Mesodermal cell (in vitro differentiated cells): ENCODE measurements around the gene AK9.
A peak's percentile ranks its signal among the peaks of the same experiment; 100 is the strongest.

Experiments
- H3K27ac ChIP-seq: 2 replicates; pipeline ENCODE4 v1.7.0; 2013; ENCODE audit warnings: mild to moderate bottlenecking, low read depth, low read length, moderate library complexity; ENCODE audit not compliant: severe bottlenecking
- H3K36me3 ChIP-seq: 2 replicates; pipeline ENCODE4 v1.7.1; 2013; ENCODE audit warnings: mild to moderate bottlenecking, low read length, moderate library complexity; ENCODE audit not compliant: control insufficient read depth, insufficient read depth
- H3K4me1 ChIP-seq: one replicate; pipeline ENCODE4 v1.7.1; 2013; ENCODE audit warnings: mild to moderate bottlenecking, low read length; ENCODE audit not compliant: insufficient read depth, control insufficient read depth, poor library complexity, severe bottlenecking
- H3K4me3 ChIP-seq: 2 replicates; pipeline ENCODE4 v1.7.0; 2013; ENCODE audit warnings: low read length, control low read depth, mild to moderate bottlenecking; ENCODE audit not compliant: insufficient read depth, poor library complexity, severe bottlenecking; ENCODE audit errors: extremely low read depth
- H3K9me3 ChIP-seq: 2 replicates; pipeline ENCODE4 v1.7.1; 2013; ENCODE audit warnings: mild to moderate bottlenecking, low read length, moderate library complexity; ENCODE audit not compliant: control insufficient read depth
- WGBS, 2 experiments: methylation state at CpG; one replicate each; pipeline ENCODE4 v1.1.5; 2013; ENCODE audit warnings: missing lambda C conversion rate in 2 of 2; ENCODE audit not compliant: insufficient coverage in 2 of 2; 5-methylcytosine and 5-hydroxymethylcytosine counted together

Gene AK9

GRCh38 chr6:109457562-109457996, 233.4 kb downstream of the AK9 start:
- Histone ChIP-seq H3K27ac (no peak overlapping the region), H3K9me3 (no peaks in the 10 kb centered on the region), H3K4me3 (no peak overlapping the region), H3K36me3 (peaks cover 28% of the 10 kb centered on the region), H3K4me1 (peaks cover 16% of the 10 kb centered on the region)
- 82 to 85% methylated on average over 5 to 6 of the region's 6 CpGs for WGBS, 2 experiments

GRCh38 chr6:109456710-109457561, 234.1 kb downstream of the AK9 start:
- Histone ChIP-seq H3K9me3 (no peaks in the 10 kb centered on the region), H3K27ac (no peak overlapping the region), H3K4me3 (peak overlapping the region; percentile 69), H3K4me1 (peaks cover 16% of the 10 kb centered on the region), H3K36me3 (peaks cover 28% of the 10 kb centered on the region)
- 75 to 85% methylated on average over 14 of the region's 16 CpGs for WGBS, 2 experiments

DNA sequence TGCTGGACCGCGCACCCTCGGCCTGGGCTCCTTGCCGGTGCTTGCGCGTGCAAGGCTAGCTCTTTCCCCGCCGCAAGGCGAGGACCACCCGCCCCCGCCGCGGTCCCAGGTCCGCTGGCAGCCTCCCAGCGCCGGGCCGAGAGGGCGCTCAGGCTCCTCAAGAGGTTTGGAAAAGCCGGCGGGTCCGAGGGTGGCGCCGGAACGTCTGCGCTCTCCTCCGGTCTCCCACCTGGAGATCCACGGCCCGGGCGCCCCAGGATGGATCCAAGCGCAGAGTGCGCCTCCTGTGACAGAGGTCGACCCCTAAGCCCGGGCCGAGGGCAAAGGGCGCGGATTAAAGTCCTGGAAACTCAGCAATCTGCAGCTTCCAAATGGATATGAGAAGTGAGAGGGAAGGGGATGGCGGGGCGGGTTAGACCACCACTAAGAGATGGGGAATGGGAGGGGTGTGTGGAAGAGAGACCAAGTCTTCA, 234.9 kb downstream of the AK9 start:
- H3K36me3 ChIP-seq, result peaks cover 31% of the 10 kb centered on the region
- no peaks in the 10 kb centered on the region for H3K9me3 ChIP-seq
- H3K27ac ChIP-seq, result no peak overlapping the region
- WGBS, 2 experiments, result 2 to 4% methylated on average over 30 to 36 of the region's 38 CpGs
- peaks cover 16% of the 10 kb centered on the region for H3K4me1 ChIP-seq
- H3K4me3 ChIP-seq, result peak overlapping the region; percentile 69

DNA sequence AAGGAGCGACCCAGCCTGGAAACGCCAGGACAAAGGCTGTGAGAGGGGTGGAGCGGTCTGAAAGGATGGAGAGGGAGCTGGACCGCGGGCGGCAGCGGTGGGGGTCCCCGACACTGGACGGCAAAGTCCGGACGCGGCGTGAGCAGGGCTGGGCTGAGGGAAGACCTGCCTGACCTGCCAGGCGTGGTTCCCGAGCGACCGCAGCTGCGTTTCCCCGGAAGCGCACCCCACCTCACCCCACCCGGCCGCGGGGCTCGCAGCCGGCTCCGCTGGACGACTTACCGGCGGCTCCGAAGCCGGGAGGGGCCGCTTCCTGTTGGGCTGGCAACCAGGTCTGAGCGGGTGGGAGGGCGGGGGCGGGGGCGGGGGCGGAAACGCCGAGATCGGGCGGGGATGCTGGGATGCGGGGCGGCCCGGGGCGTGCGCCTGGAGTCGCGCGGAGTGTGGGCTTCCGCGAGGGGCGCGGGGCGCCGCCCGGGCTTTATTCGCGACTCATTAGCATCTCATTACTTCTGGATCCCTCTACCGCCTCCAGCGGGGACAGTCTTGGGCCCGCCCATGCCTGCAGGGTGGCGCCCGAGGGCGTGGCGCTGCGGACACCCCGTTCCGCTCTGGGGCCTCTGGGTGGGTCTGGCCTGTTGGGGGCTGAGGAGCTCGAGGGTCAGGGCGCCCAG, 235.4 kb downstream of the AK9 start, which contains the start of gene MICAL1:
MICAL1 (minus strand) TSS at position 336 of the 674 bp plus-strand sequence. CDS start 1,576 bp downstream, outside the sequence.
- peaks cover 34% of the 10 kb centered on the region for H3K36me3 ChIP-seq
- H3K9me3 ChIP-seq, result no peaks in the 10 kb centered on the region
- peaks cover 16% of the 10 kb centered on the region for H3K4me1 ChIP-seq
- 0 to 1% methylated on average over 31 to 40 of the region's 70 CpGs for WGBS, 2 experiments
- peak within 1 kb of the TSS; percentile 64 for H3K27ac ChIP-seq
- peak within 1 kb of the TSS; percentile 69 for H3K4me3 ChIP-seq

- peaks cover 42% of the 10 kb centered on the region for H3K36me3 ChIP-seq
- peaks cover 16% of the 10 kb centered on the region for H3K4me1 ChIP-seq
- 2 to 14% methylated on average over 15 to 18 of the region's 48 CpGs for WGBS, 2 experiments
- peak overlapping the region; percentile 69 for H3K4me3 ChIP-seq
- H3K9me3 ChIP-seq, result no peaks in the 10 kb centered on the region
- peak overlapping the region; percentile 64 for H3K27ac ChIP-seq
Observed at GRCh38 chr6:109454496-109455436, 236.2 kb downstream of the AK9 start.

GRCh38 chr6:109453594-109454495, 237.2 kb downstream of the AK9 start:
- peak overlapping the region; percentile 69 for H3K4me3 ChIP-seq

GRCh38 chr6:109453156-109453555, 237.8 kb downstream of the AK9 start:
- H3K36me3 ChIP-seq, result peaks cover 50% of the 10 kb centered on the region
- WGBS, 2 experiments, result 96 to 100% methylated on average over 2 of the region's 2 CpGs
- H3K4me1 ChIP-seq, result peaks cover 16% of the 10 kb centered on the region
- no peak overlapping the region for H3K4me3 ChIP-seq
- H3K9me3 ChIP-seq, result no peaks in the 10 kb centered on the region
- H3K27ac ChIP-seq, result no peak overlapping the region

More at GRCh38 chr6:109453594-109454495, 237.2 kb downstream of the AK9 start:
- peaks cover 16% of the 10 kb centered on the region for H3K4me1 ChIP-seq
- WGBS, 2 experiments, result 90 to 96% methylated on average over 21 to 26 of the region's 27 CpGs
- H3K27ac ChIP-seq, result no peak overlapping the region
- H3K36me3 ChIP-seq, result peaks cover 47% of the 10 kb centered on the region
- no peaks in the 10 kb centered on the region for H3K9me3 ChIP-seq

DNA sequence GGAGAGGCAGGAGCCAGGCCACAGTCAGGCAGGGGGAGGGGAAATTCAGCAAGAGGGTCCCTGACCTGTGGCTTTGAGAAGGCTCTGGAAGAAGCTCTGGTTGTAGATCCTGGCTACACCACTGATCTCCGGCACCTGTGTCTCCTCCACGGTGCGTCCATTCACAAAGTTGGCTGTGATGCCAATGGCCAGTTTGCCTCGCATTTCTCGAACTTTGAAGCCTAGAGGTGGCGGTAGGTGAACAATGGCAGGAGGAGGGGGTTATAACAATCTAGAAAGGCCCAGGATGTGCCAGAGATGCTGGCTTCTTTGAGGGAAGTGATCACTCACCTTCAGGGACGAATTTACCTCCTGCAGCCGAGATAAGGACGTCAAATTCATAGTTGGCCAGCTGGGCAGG, 238.8 kb downstream of the AK9 start:
- Histone ChIP-seq H3K27ac (no peak overlapping the region), H3K9me3 (no peaks in the 10 kb centered on the region), H3K4me1 (peaks cover 16% of the 10 kb centered on the region), H3K36me3 (peaks cover 58% of the 10 kb centered on the region), H3K4me3 (no peak overlapping the region)
- 90 to 100% methylated on average over 7 to 9 of the region's 9 CpGs for WGBS, 2 experiments

DNA sequence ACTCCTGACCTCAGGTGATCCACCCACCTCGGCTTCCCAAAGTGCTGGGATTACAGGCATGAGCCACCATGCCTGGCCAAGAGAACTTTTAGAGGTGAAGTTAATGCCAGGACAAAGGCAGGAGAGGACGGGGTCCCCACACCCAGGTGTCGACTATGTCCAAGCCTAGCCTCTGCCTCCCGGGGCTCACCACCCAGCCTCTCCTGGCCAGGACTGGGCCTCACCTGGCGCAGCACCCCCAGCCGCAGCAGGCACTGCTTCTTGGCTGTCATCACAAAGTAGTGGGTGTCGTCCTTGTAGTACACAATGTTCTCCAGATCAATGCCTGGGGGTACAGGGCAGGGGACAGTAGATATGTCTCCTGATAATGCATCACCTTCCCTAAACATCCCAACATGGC, 239.6 kb downstream of the AK9 start:
- no peak overlapping the region for H3K4me3 ChIP-seq
- no peaks in the 10 kb centered on the region for H3K9me3 ChIP-seq
- H3K4me1 ChIP-seq, result peaks cover 16% of the 10 kb centered on the region
- no peak overlapping the region for H3K27ac ChIP-seq
- peaks cover 66% of the 10 kb centered on the region for H3K36me3 ChIP-seq
- 95% methylated on average over 5 to 6 of the region's 7 CpGs for WGBS, 2 experiments
